Neuronal stem cell (in vitro differentiated cells): ENCODE data around the gene OSBPL10.
"Not testable (repeated sequence)": the region's sequence is repeated elsewhere in the genome, so short reads cannot be mapped to it uniquely, and the experiment has no call there.

ENCODE experiments used
- DNase-seq: peaks from one replicate; pipeline ENCODE4 v3.0.0-alpha.2; 2013; ENCODE audit warnings: low spot score
- H2AFZ ChIP-seq: one replicate; pipeline ENCODE4 v1.6.1; 2013; ENCODE audit warnings: mild to moderate bottlenecking, low read length, inconsistent platforms
- H2AK5ac ChIP-seq: 2 replicates; pipeline ENCODE4 v1.6.1; 2013; ENCODE audit warnings: low read depth, mild to moderate bottlenecking, inconsistent platforms, low read length, moderate library complexity, mixed read lengths
- H2BK120ac ChIP-seq: 2 replicates; pipeline ENCODE4 v1.6.1; 2013; ENCODE audit warnings: low read depth, mild to moderate bottlenecking, inconsistent platforms, low read length, moderate library complexity, mixed read lengths
- H2BK12ac ChIP-seq: one replicate; pipeline ENCODE4 v1.6.1; 2013; ENCODE audit warnings: low read length, inconsistent platforms
- H2BK15ac ChIP-seq: 2 replicates; pipeline ENCODE4 v1.6.1; 2013; ENCODE audit warnings: mild to moderate bottlenecking, low read length, inconsistent platforms, mixed read lengths
- H2BK5ac ChIP-seq: one replicate; pipeline ENCODE4 v1.6.1; 2013; ENCODE audit warnings: inconsistent platforms, mild to moderate bottlenecking, low read length, moderate library complexity
- H3K14ac ChIP-seq: one replicate; pipeline ENCODE4 v1.6.1; 2013; ENCODE audit warnings: low read length, inconsistent platforms
- H3K18ac ChIP-seq: 2 replicates; pipeline ENCODE4 v1.6.1; 2013; ENCODE audit warnings: low read length, inconsistent platforms
- H3K23ac ChIP-seq: 2 replicates; pipeline ENCODE4 v1.6.1; 2013; ENCODE audit warnings: low read depth, mild to moderate bottlenecking, mixed read lengths, low read length, inconsistent platforms; ENCODE audit not compliant: poor library complexity
- H3K27ac ChIP-seq: replicated peaks from 3 replicates; pipeline ENCODE4 v1.5.1; 2013; ENCODE audit warnings: low read length, inconsistent platforms
- H3K27me3 ChIP-seq, 3 experiments: 2 replicates each; pipeline ENCODE4 v1.6.1; 2013; ENCODE audit warnings: low read length in 3 of 3, mild to moderate bottlenecking in 2 of 3, inconsistent platforms in 1 of 3, low read depth in 1 of 3, mixed read lengths in 1 of 3, moderate library complexity in 1 of 3; ENCODE audit not compliant: control insufficient read depth in 3 of 3, insufficient read depth in 3 of 3
- H3K36me3 ChIP-seq, 2 donors: replicated peaks in 1 of 2; 2 replicates each; pipeline ENCODE4 v1.6.1; 2013; ENCODE audit warnings: low read length in 2 of 2; ENCODE audit not compliant: control insufficient read depth in 2 of 2, insufficient read depth in 2 of 2
- H3K4ac ChIP-seq: 2 replicates; pipeline ENCODE4 v1.6.1; 2013; ENCODE audit warnings: inconsistent platforms, mild to moderate bottlenecking, low read length, moderate library complexity
- H3K4me1 ChIP-seq, 2 donors: 1 replicate in 1 of 2; 2 replicates in 1 of 2; pipeline ENCODE4 v1.6.1; 2013; ENCODE audit warnings: low read length in 2 of 2, low read depth in 1 of 2; ENCODE audit not compliant: control insufficient read depth in 2 of 2, insufficient read depth in 1 of 2
- H3K4me2 ChIP-seq: one replicate; pipeline ENCODE4 v1.6.1; 2013; ENCODE audit warnings: mild to moderate bottlenecking, low read length, inconsistent platforms; ENCODE audit not compliant: insufficient read depth, poor library complexity, severe bottlenecking
- H3K4me3 ChIP-seq, 2 donors: 2 replicates each; pipeline ENCODE4 v1.5.1; 2013; ENCODE audit warnings: low read length in 2 of 2, mild to moderate bottlenecking in 2 of 2, inconsistent platforms in 1 of 2, moderate library complexity in 1 of 2
- H3K79me1 ChIP-seq: one replicate; pipeline ENCODE4 v1.6.1; 2013; ENCODE audit warnings: low read depth, mild to moderate bottlenecking, inconsistent platforms, low read length, moderate library complexity
- H3K9ac ChIP-seq: one replicate; pipeline ENCODE4 v1.6.1; 2013; ENCODE audit warnings: mild to moderate bottlenecking, low read depth, low read length, inconsistent platforms; ENCODE audit not compliant: poor library complexity
- H3K9me3 ChIP-seq, 2 donors: replicated peaks in 1 of 2; 2 replicates each; pipeline versions ENCODE3 to v1.6.1; 2013; ENCODE audit warnings: low read length in 2 of 2, mild to moderate bottlenecking in 2 of 2, inconsistent platforms in 1 of 2, low read depth in 1 of 2, mixed read lengths in 1 of 2, moderate library complexity in 1 of 2; ENCODE audit not compliant: control insufficient read depth in 2 of 2, insufficient read depth in 1 of 2
- H4K8ac ChIP-seq: one replicate; pipeline ENCODE4 v1.6.1; 2013; ENCODE audit warnings: low read depth, mild to moderate bottlenecking, inconsistent platforms, low read length, moderate library complexity
- H4K91ac ChIP-seq: one replicate; pipeline ENCODE4 v1.6.1; 2013; ENCODE audit warnings: low read length, low read depth, mild to moderate bottlenecking, inconsistent platforms; ENCODE audit not compliant: poor library complexity
- WGBS, 2 donors: extraction: QIAGEN DNeasy Blood & Tissue Kit; methylation state at CpG; one replicate each; pipeline ENCODE4 v1.1.7; 2013; ENCODE audit warnings: missing lambda C conversion rate in 2 of 2, mixed read lengths in 1 of 2; ENCODE audit not compliant: insufficient read length in 2 of 2, insufficient replicate concordance in 1 of 2; ENCODE audit errors: extremely low coverage in 2 of 2; 5-methylcytosine and 5-hydroxymethylcytosine counted together

The OSBPL10 gene

GRCh38 chr3:31690771-31691170, 290.3 kb downstream of the OSBPL10 start:
- Histone ChIP-seq H3K27me3 (no peaks in the 10 kb centered on the region), H2AK5ac (no peak overlapping the region), H2BK12ac (no peak overlapping the region), H3K14ac (no peak overlapping the region), H2AFZ (no peak overlapping the region), H3K4me3 (no peak overlapping the region), H3K23ac (no peak overlapping the region), H3K27ac (no peak overlapping the region), H4K91ac (no peak overlapping the region), H2BK5ac (no peak overlapping the region), H3K9ac (no peak overlapping the region), H3K4me1 (peaks cover 0 to 2% of the 10 kb centered on the region in 2 donors), H3K4ac (no peak overlapping the region), H3K9me3 (no peaks in the 10 kb centered on the region), H3K4me2 (no peak overlapping the region), H3K79me1 (no peaks in the 10 kb centered on the region), H3K36me3 (no peaks in the 10 kb centered on the region), H2BK15ac (no peak overlapping the region), H2BK120ac (no peak overlapping the region), H4K8ac (no peak overlapping the region), H3K18ac (no peak overlapping the region)
- no peak for DNase-seq
- no CpG with 5 or more reads among the region's 3 CpGs for WGBS, 2 donors

GRCh38 chr3:31689523-31689922, 291.5 kb downstream of the OSBPL10 start:
- not testable (repeated sequence) for H3K18ac ChIP-seq, H3K27me3 ChIP-seq, H3K4me2 ChIP-seq, H3K27ac ChIP-seq, H3K14ac ChIP-seq, H2AK5ac ChIP-seq, H2BK120ac ChIP-seq, H2BK5ac ChIP-seq, H3K9me3 ChIP-seq, H2BK12ac ChIP-seq, H2BK15ac ChIP-seq, DNase-seq, H3K36me3 ChIP-seq, H4K8ac ChIP-seq, H2AFZ ChIP-seq, H4K91ac ChIP-seq, H3K4me1 ChIP-seq, H3K9ac ChIP-seq, H3K79me1 ChIP-seq, H3K4ac ChIP-seq, H3K4me3 ChIP-seq, H3K23ac ChIP-seq
- no CpG with 5 or more reads among the region's 4 CpGs for WGBS, 2 donors

DNA sequence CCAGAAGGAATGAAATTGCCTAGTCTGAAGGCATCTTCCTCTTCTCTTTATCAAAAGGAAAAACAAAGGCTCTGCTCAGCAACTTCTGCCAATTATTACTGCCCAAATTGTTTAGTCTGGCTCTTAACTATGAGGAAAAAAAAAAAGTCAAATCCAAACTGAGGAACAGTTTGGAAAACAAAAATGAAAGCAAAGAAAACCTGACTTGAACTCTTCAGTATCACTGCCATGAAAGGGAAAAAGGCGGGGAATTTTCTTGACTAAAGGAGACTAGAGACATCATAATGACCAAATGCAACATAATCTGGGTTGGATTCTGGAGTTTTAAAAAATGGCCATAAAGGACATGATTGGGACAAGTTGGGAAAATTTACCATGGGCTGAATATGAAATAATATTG, 292.1 kb downstream of the OSBPL10 start:
- H3K27ac ChIP-seq, result no peak overlapping the region
- H2AFZ ChIP-seq, result no peak overlapping the region
- H2AK5ac ChIP-seq, result no peak overlapping the region
- H4K8ac ChIP-seq, result no peak overlapping the region
- no peak overlapping the region for H3K4me3 ChIP-seq
- no peak overlapping the region for H4K91ac ChIP-seq
- no peak overlapping the region for H3K23ac ChIP-seq
- H3K14ac ChIP-seq, result no peak overlapping the region
- no peak overlapping the region for H2BK120ac ChIP-seq
- DNase-seq, result no peak
- no peaks in the 10 kb centered on the region for H3K9me3 ChIP-seq
- no CpG with 5 or more reads among the region's 1 CpG for WGBS, 2 donors
- no peak overlapping the region for H3K18ac ChIP-seq
- no peak overlapping the region for H3K4me2 ChIP-seq
- H3K79me1 ChIP-seq, result no peaks in the 10 kb centered on the region
- H3K9ac ChIP-seq, result no peak overlapping the region
- no peaks in the 10 kb centered on the region for H3K4me1 ChIP-seq
- no peaks in the 10 kb centered on the region for H3K36me3 ChIP-seq
- H3K27me3 ChIP-seq, result no peaks in the 10 kb centered on the region
- no peak overlapping the region for H2BK5ac ChIP-seq
- no peak overlapping the region for H2BK12ac ChIP-seq
- no peak overlapping the region for H3K4ac ChIP-seq
- H2BK15ac ChIP-seq, result no peak overlapping the region

- Histone ChIP-seq H3K36me3 (no peaks in the 10 kb centered on the region), H2AFZ (no peak overlapping the region), H3K14ac (no peak overlapping the region), H2BK12ac (no peak overlapping the region), H2BK5ac (no peak overlapping the region), H3K9me3 (no peaks in the 10 kb centered on the region), H3K79me1 (no peaks in the 10 kb centered on the region), H2BK120ac (no peak overlapping the region), H2BK15ac (no peak overlapping the region), H3K9ac (no peak overlapping the region), H3K4ac (no peak overlapping the region), H2AK5ac (no peak overlapping the region), H3K4me2 (no peak overlapping the region), H3K27me3 (no peaks in the 10 kb centered on the region), H3K4me3 (no peak overlapping the region), H4K8ac (no peak overlapping the region), H3K27ac (no peak overlapping the region), H3K23ac (no peak overlapping the region), H3K18ac (no peak overlapping the region), H3K4me1 (no peaks in the 10 kb centered on the region), H4K91ac (no peak overlapping the region)
- no CpG with 5 or more reads among the region's 6 CpGs for WGBS, 2 donors
- DNase-seq, result no peak
Measured at GRCh38 chr3:31687020-31687802, 293.9 kb downstream of the OSBPL10 start.
